ENCODE measurements around the gene ACER3. TPM values are rescaled to one million over a fixed set of nuclear protein-coding genes. Genes with fewer than 3 reads are reported as not detected.

ACER3 gene
- total and polyA plus RNA-seq, 2 donors (not counting 1 experiment from before 2014, with no cell fraction given): 3.3 to 12.9 TPM

DNA sequence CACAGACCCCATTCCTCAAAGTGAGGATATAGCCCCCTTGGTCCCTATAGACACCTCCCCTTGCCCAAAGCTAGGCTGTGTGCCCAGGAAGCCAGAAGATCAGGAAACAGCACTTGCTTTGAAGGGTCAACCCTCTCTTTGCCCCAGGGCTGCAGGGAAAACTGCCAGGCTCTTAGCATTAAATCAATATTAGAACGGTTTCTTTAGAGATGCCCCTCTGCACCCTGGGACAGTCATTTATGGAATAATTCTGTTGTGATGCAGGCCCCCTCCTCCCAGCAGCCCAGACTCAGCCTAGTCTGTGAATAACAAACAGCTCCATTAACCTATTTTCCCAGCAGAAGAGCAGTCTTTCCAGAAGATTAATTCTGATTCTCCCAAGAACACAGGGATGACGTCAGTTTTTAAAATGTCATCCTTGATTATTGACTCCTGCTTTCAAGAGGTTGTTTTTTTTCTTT, 194.4 kb downstream of the ACER3 start:
- TF ChIP-seq CTCF (IDR thresholded peaks at IDR 0.05) (no peak), EZH2 (IDR thresholded peaks at IDR 0.05; ENCODE audit: borderline replicate concordance, insufficient read depth, low read depth, low read length, poor library complexity, severe bottlenecking) (no peak)
- no peak overlapping the region for H2AFZ ChIP-seq (ENCODE audit: insufficient read depth, low read depth, low read length, poor library complexity, severe bottlenecking)
- Mint-ChIP-seq H3K27ac (no peak overlapping the region), H3K4me3 (no peak overlapping the region), H3K4me1 (no peaks in the 10 kb centered on the region), H3K27me3 (peaks cover 9% of the 10 kb centered on the region), H3K9me3 (ENCODE audit: insufficient read depth) (peaks cover 3% of the 10 kb centered on the region)
- H3K4me2 ChIP-seq (replicated peaks; ENCODE audit: low read depth, low read length, poor library complexity, severe bottlenecking): no peak overlapping the region
- intact Hi-C loops (cut with micrococcal nuclease): no loop called here
- H3K4me3 ChIP-seq (ENCODE audit: control extremely low read depth in 1 of 5, extremely low read depth in 1 of 5, insufficient read depth in 1 of 5, low read depth in 2 of 5, low read length in 4 of 5): no peak overlapping the region
- H3K4me1 ChIP-seq (ENCODE audit: control insufficient read depth in 2 of 2, insufficient read depth in 2 of 2, low read length in 2 of 2): no peaks in the 10 kb centered on the region
- H4K20me1 ChIP-seq (ENCODE audit: control insufficient read depth, insufficient read depth, low read length, poor library complexity, severe bottlenecking): no peaks in the 10 kb centered on the region
- H3K9ac ChIP-seq (ENCODE audit: low read length): no peak overlapping the region
- ChIA-PET CTCF (no interaction called here), POLR2A (no interaction called here)
- WGBS (ENCODE audit: insufficient coverage): 100% methylated on average over 1 of the region's 2 CpGs
- DNase-seq (no peak), ATAC-seq (ENCODE audit: low read depth) (no peak)
- peaks cover 0 to 19% (median 10%) of the 10 kb centered on the region in 3 donors for H3K9me3 ChIP-seq (ENCODE audit: control extremely low read depth in 1 of 3, control insufficient read depth in 2 of 3, insufficient read depth in 1 of 3, low read length in 2 of 3)
- peaks cover 0 to 7% (median 0%) of the 10 kb centered on the region in 4 experiments for H3K27me3 ChIP-seq (replicated peaks in 1 of 4; ENCODE audit: control extremely low read depth in 1 of 4, control insufficient read depth in 3 of 4, insufficient read depth in 4 of 4, low read length in 3 of 4)
- H3K79me2 ChIP-seq (ENCODE audit: control insufficient read depth, insufficient read depth, low read length): no peaks in the 10 kb centered on the region
- H3K27ac ChIP-seq (ENCODE audit: low read length in 2 of 2): no peak overlapping the region
- no peaks in the 10 kb centered on the region for H3K36me3 ChIP-seq (replicated peaks in 1 of 2; ENCODE audit: control extremely low read depth in 1 of 2, control insufficient read depth in 1 of 2, extremely low read depth in 1 of 2, insufficient read depth in 2 of 2, low read length in 1 of 2)

GRCh38 chr11:77055913-77056312, 195.2 kb downstream of the ACER3 start:
- TF ChIP-seq CTCF (IDR thresholded peaks at IDR 0.05) (no peak), EZH2 (IDR thresholded peaks at IDR 0.05; ENCODE audit: borderline replicate concordance, insufficient read depth, low read depth, low read length, poor library complexity, severe bottlenecking) (no peak)
- Histone ChIP-seq H3K36me3 (replicated peaks in 1 of 2; ENCODE audit: control extremely low read depth in 1 of 2, control insufficient read depth in 1 of 2, extremely low read depth in 1 of 2, insufficient read depth in 2 of 2, low read length in 1 of 2) (no peaks in the 10 kb centered on the region), H2AFZ (ENCODE audit: insufficient read depth, low read depth, low read length, poor library complexity, severe bottlenecking) (no peak overlapping the region), H3K79me2 (ENCODE audit: control insufficient read depth, insufficient read depth, low read length) (no peaks in the 10 kb centered on the region), H3K9ac (ENCODE audit: low read length) (no peak overlapping the region), H3K4me1 (ENCODE audit: control insufficient read depth in 2 of 2, insufficient read depth in 2 of 2, low read length in 2 of 2) (no peaks in the 10 kb centered on the region), H4K20me1 (ENCODE audit: control insufficient read depth, insufficient read depth, low read length, poor library complexity, severe bottlenecking) (no peaks in the 10 kb centered on the region), H3K27me3 (replicated peaks in 1 of 4; ENCODE audit: control extremely low read depth in 1 of 4, control insufficient read depth in 3 of 4, insufficient read depth in 4 of 4, low read length in 3 of 4) (peaks cover 0 to 10% (median 0%) of the 10 kb centered on the region in 4 experiments), H3K9me3 (ENCODE audit: control extremely low read depth in 1 of 3, control insufficient read depth in 2 of 3, insufficient read depth in 1 of 3, low read length in 2 of 3) (peaks cover 0 to 19% (median 10%) of the 10 kb centered on the region in 3 donors), H3K27ac (ENCODE audit: low read length in 2 of 2) (no peak overlapping the region), H3K4me3 (ENCODE audit: control extremely low read depth in 1 of 5, extremely low read depth in 1 of 5, insufficient read depth in 1 of 5, low read depth in 2 of 5, low read length in 4 of 5) (no peak overlapping the region), H3K4me2 (replicated peaks; ENCODE audit: low read depth, low read length, poor library complexity, severe bottlenecking) (no peak overlapping the region)
- POLR2A ChIA-PET: no interaction called here
- peaks cover 13% of the 10 kb centered on the region for H3K27me3 Mint-ChIP-seq
- intact Hi-C loops (cut with micrococcal nuclease): no loop called here
- no peaks in the 10 kb centered on the region for H3K4me1 Mint-ChIP-seq
- no peak for DNase-seq
- H3K4me3 Mint-ChIP-seq: no peak overlapping the region
- H3K9me3 Mint-ChIP-seq (ENCODE audit: insufficient read depth): peaks cover 3% of the 10 kb centered on the region
- CTCF ChIA-PET: interaction anchor here (1.5 kb wide), 1 partner anchor 9 kb away, joined by 4 read pairs; no protein-coding TSS in a partner anchor
- 94% methylated on average over 5 of the region's 5 CpGs for WGBS (ENCODE audit: insufficient coverage)
- no peak overlapping the region for H3K27ac Mint-ChIP-seq
- ATAC-seq (ENCODE audit: low read depth): no peak
